ENCODE measurements around the gene DCLRE1C.
"Not testable (repeated sequence)": the region's sequence is repeated elsewhere in the genome, so short reads cannot be mapped to it uniquely, and the experiment has no call there.

DCLRE1C gene

GRCh38 chr10:14879124-14879927 lies 74.6 kb downstream of the DCLRE1C start:
- DNase-seq, result no peak

DNA sequence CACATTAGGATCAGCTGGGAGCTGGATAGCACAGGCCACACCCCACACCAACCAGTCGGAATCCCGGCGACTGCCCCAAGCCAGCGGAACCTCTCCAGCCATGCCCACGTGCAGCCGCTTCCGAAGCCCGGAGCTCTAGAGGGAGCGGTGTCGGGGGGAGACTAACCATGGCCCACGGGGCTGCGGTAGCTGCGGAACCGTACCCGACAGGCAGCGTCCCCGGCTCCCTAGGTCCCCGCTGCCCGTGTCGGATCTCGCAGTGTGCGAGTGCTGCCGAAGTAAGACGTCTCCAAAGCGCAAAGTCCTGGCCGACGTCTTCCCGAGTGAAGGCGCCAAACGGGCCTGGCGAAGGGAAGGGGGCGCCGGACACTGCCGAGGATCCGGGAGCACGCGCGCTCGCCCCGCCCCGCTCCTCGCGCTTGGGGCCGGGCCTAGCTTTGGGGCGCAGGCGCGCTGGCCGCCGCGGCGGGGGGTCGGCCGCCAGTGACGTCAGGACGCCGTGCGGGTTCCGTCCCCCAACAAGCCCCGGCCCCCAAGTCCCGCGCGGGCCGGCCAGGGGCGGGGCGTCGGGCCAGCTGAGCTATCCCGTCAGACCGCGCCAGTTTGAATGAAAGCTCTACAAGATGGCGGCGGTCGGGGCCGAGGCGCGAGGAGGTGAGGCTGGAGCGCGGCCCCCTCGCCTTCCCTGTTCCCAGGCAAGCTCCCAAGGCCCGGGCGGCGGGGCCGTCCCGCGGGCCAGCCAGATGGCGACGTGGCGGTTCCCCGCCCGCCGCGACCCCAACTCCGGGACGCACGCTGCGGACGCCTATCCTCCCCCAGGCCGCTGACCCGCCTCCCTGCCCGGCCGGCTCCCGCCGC lies 75.4 kb downstream of the DCLRE1C start, which contains the start of gene SUV39H2:
SUV39H2 (plus strand) TSS at position 601 of the 858 bp plus-strand sequence; CDS start at position 624, 23 bp downstream.
- DNase-seq, result peak; percentile 84

DNA sequence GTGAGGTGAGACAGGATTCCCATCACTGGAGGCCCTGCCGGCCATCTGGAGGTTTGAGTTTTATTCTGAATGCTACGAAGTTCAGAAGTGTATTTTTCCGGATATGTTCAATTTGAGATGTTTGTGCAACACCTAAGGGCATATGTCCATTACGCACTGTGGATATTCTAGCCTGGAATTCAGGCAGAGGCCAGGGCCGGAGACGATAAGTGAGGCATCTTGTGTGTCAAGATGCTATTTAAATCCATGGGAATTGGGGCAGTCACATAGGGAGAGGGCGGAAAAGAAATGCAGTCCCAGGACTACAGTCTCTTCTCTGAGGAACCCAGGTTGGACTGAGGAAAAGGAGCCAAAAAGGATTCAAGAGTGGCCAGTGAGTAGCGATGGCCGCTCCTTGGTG lies 77.1 kb downstream of the DCLRE1C start:
- DNase-seq, result no peak

GRCh38 chr10:14875941-14876340 lies 78.0 kb downstream of the DCLRE1C start:
- no peak for DNase-seq

- DNase-seq, result no peak
Measured at GRCh38 chr10:14873090-14873760, 80.7 kb downstream of the DCLRE1C start.

- not testable (repeated sequence) for DNase-seq
Measured at GRCh38 chr10:14864871-14865270, 89.0 kb downstream of the DCLRE1C start.

DNA sequence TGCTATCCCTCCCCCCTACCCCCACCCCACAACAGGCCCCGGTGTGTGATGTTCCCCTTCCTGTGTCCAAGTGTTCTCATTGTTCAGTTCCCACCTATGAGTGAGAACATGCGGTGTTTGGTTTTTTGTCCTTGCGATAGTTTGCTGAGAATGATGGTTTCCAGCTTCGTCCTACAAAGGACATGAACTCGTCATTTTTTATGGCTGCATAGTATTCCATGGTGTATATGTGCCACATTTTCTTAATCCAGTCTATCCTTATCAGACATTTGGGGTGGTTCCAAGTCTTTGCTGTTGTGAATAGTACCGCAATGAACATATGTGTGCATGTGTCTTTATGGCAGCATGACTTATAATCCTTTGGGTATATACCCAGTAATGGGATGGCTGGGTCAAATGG lies 89.4 kb downstream of the DCLRE1C start:
- DNase-seq, result not testable (repeated sequence)

- no peak for DNase-seq
Measured at GRCh38 chr10:14860791-14861190, 93.1 kb downstream of the DCLRE1C start.

DNA sequence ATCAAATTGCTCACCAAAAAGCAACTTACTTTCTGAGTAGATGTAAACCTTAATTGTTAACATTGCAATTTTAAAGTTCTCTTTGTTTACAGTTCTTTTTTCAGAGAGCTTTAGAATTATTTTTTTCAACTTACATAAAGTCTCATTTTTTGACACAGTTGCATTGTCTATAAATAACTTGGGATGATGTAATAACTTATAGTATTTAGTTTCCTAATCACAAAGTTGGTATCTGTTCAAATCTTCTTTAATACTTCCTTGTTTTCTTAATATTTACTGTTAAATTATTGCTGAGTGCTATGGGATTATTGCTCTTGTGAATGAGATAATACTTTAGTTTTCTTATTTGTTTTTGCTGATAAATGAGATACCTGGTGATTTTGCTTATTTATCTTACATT lies 94.1 kb downstream of the DCLRE1C start:
- no peak for DNase-seq

GRCh38 chr10:14859043-14859442 lies 94.9 kb downstream of the DCLRE1C start:
- no peak for DNase-seq

GRCh38 chr10:14858338-14858960 lies 95.4 kb downstream of the DCLRE1C start:
- DNase-seq, result no peak

DNA sequence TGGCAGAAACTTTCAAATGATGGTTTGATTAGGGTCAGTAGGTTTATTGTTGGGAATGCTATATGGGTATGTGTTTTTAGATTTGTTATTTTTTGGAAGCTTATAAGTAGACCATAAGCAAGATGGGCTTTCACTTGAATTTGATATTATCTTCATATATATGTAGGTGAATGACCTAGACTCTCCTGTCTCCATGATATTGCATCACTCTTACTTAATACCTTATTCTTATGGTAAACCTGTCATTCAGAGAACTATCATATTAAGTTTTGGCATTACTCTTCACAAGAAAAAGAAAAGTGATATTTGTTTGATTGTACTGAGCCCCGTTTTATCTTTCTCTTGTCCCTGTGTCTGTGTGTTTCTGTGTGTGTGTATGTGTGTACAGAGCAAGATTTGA lies 98.4 kb downstream of the DCLRE1C start:
- no peak for DNase-seq

DNA sequence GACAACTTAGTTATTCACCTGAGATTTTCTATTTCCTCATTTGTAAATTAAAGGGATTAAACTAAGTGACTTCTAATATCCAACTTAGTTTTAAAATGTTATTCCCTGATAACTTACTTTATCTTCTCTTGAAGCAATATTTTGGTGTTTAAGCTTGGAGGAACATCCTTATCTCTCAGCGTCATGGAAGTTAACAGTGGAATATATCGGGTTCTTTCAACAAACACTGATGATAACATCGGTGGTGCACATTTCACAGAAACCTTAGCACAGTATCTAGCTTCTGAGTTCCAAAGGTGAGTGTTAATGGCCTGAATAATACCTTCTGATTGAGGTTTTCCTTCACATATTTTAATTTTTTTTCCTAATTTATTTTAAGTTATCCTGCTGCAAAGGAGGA lies 101.7 kb downstream of the DCLRE1C start:
- DNase-seq, result no peak

All from NCI-H2107 (cell line).